ENCODE results near the gene KANSL1.
A peak's percentile ranks its signal among the peaks of the same experiment; 100 is the strongest.
"Not testable (repeated sequence)": the region's sequence is repeated elsewhere in the genome, so short reads cannot be mapped to it uniquely, and the experiment has no call there.

KANSL1 gene

DNA sequence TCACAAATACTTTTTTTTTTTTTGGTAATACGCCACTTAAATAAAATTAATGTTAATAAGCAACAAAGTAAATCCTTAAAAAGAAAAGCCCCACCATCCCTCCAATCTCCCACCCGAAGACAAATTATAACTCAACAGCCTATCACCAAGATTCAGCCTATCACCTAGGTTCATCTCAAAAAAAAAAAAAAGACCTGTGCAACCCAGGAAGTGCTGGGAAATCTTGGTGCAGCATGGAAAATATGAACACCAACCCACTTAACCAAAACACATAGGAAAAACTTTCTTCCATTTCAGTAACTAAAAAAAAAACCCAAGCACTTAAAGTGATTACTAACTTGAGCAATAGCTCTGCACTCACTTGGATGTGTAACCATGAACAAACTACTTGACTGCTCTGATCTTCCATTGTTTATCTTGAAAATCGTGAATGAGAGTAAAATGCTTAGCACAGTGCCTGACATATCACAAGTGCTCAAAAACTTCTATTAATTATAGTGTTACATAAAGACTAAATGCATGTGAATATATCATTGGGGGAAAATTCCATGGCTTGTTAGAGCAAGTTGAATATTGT lies 103.8 kb downstream of the KANSL1 start:
- no peak for DNase-seq (ENCODE audit: insufficient read length, low spot score)
- TF ChIP-seq POLR2A (IDR thresholded peaks at IDR 0.05; ENCODE audit: low read depth, low read length) = no peak
- peak; percentile 33 for FAIRE-seq

DNA sequence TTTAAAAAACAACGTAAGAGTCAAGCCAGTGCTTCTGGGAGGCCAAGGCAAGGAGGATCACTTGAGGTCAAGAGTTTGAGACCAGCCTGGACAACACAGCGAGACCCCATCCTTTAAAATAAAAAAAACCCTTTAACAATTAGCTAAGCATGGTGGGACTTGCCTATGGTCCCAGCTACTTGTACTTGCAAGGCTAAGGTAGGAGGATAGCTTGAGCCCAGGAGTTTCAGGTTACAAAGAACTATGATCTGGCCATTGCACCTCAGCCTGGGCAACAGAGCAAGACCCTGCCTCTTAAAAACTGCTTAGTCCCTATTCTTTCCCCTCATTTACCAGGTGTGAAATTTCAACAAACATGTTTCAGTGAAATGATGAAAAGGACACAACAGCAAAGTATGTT lies 104.6 kb downstream of the KANSL1 start:
- TF ChIP-seq POLR2A (IDR thresholded peaks at IDR 0.05; ENCODE audit: low read depth, low read length) = no peak
- DNase-seq (ENCODE audit: insufficient read length, low spot score) (no peak), FAIRE-seq (no peak)

DNA sequence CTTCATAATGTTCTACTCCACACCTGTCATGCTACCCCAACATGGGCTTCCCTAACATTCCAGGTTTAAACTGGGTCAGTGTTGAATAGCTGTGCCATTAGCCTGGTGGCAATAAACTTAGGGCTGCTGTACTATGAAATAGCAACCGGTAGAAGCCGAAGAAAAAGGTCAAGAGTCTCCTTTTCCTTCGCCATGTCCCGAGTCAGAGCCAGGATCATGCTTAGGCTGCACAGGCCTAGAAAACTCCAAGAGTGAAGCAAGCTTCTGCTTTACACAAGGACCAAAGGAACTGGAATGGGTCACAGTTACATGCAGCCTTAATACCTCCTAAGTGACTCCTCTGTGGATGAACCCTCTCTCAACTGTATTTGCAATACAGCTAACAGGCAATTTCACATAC lies 105.4 kb downstream of the KANSL1 start:
- peak; percentile 95 for FAIRE-seq
- not testable (repeated sequence) for DNase-seq (ENCODE audit: insufficient read length, low spot score)

DNA sequence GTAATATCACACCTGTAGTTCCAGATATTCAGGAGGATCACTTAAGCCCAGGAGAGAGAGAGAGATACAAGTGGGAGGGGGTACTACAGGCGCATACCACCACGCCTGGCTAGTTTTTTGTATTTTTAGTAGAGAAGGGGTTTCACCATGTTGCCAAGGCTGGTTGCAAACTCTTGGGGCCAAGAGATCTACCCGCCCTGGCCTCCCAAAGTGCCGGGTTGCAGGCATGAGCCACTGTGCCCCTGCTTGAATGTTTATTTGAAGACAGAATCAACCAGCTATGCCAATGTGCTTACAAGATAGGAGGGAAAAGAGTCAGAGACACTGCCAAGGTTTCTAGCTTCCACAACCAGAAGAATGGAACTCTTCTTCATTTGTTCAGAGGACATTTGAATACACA lies 106.4 kb downstream of the KANSL1 start:
- no peak for DNase-seq (ENCODE audit: insufficient read length, low spot score)
- FAIRE-seq = no peak
- TF ChIP-seq POLR2A (IDR thresholded peaks at IDR 0.05; ENCODE audit: low read depth, low read length) = no peak

DNA sequence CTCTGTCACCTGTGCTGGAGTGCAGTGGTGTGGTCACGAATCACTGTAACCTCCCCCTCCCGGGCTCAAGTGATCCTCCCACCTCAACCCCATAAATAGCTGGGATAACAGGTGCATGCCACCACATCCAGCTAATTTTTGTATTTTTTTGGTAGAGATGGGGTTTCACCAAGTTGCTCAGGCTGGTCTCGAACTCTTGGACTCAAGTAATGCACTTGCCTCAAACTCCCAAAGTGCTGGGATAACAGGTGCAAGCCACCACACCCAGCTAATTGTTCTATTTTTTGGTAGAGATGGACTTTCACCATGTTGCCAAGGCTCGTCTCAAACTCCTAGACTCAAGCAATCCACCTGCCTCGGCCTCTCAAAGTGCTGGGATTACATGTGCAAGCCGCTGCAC lies 107.7 kb downstream of the KANSL1 start:
- FAIRE-seq (no peak), DNase-seq (ENCODE audit: insufficient read length, low spot score) (no peak)
- TF ChIP-seq POLR2A (IDR thresholded peaks at IDR 0.05; ENCODE audit: low read depth, low read length) = no peak

DNA sequence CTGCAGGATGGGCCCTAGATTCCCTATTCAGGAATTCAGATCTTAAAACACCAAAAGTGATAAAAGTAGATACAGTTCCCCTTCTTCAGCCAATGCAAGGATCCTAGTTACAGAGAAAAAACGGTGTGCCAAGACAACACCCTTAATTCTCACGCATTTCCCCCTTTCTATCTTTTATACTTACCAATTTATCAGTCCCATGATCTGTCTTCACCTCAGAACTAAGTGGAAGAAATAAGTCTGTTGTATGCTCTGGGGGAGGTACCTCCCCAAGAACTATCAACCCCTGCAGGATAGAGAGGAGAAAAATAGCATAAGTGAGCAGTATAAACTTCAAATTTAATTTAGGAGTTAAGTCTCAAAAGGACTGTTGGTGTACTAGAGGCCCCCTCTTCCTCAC lies 111.0 kb downstream of the KANSL1 start:
- no peak for TF ChIP-seq POLR2A (IDR thresholded peaks at IDR 0.05; ENCODE audit: low read depth, low read length)
- FAIRE-seq = no peak

DNA sequence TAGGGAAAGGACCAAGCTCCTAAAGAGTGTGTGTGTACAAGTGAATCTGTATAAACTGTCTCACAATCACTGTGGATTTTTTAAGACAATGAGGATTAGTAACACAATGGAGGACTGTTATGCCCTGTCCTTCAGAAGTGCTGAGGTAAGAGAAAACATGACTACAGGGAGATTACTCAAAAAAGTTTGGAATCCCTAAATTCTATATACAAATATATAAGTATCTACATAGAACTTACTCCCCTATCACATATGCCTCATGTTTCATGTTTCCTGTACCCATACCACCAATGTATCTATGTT lies 112.3 kb downstream of the KANSL1 start:
- TF ChIP-seq POLR2A (IDR thresholded peaks at IDR 0.05; ENCODE audit: low read depth, low read length) = no peak
- FAIRE-seq = peak; percentile 52
- DNase-seq (ENCODE audit: insufficient read length, low spot score) = no peak

More for the DNA sequence above, 111.0 kb downstream of the KANSL1 start:
- no peak for DNase-seq (ENCODE audit: insufficient read length, low spot score)

DNA sequence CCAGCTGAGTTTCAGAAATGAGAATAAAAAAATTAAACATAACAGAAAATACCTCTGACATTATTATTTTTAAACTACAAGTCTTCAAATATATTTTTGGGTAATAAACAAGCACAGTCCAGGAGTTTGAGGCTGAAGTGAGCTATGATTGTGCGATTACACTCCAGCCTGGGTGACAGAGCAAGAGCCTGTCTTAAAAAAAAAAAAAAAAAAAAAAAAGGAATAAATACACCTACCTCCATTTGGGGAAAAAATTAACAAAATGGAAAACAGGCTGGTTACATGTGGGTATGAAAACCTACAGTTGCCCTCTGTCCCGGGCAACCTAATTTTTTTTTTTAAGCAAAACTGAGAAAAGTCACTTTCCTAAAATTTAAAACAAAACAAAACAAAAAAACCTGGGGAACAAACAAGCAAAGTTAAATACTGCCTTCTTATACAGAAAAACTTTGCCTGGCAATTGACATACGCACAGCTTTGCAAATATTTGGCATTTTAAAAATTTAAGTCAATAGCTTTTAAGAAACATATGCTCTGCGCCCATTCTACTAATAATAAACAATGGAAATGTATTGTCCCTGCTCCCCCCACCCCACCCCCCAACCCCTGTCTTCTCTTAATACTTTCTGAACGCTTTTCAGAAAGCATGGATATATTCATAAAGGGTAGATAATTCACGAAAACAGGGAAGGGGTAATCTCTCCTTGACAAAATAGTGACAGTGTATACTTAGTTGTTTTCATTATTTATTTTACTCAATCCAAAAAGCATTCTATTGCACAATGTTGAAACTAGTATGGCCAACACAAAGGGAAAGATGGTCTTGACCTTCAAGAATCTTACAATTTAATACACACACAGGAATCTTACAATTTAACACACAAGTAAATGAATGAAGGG lies 112.9 kb downstream of the KANSL1 start:
- DNase-seq (ENCODE audit: insufficient read length, low spot score) (no peak), FAIRE-seq (no peak)
- TF ChIP-seq POLR2A (IDR thresholded peaks at IDR 0.05; ENCODE audit: low read depth, low read length) = no peak

DNA sequence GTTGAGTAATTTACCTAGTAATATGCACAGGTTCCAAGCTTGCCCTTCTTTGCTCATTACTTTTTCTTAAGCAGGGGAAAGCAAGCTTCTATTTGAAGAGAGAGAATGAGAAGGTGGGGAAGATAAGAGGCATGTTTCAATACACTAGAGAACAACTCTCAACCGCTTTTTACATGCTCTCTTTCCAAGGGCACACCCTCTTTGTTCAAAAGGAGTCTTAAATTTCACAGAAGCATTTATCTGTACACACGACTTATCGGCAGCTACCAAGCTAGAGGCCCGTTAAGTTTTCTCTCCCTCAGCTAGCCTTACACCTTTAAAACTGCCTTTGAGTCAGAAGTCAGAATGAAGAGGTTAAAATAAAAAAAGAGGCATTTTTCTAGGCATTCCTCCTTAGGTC lies 114.6 kb downstream of the KANSL1 start:
- FAIRE-seq (peak; percentile 11), DNase-seq (ENCODE audit: insufficient read length, low spot score) (no peak)
- TF ChIP-seq POLR2A (IDR thresholded peaks at IDR 0.05; ENCODE audit: low read depth, low read length) = no peak

DNA sequence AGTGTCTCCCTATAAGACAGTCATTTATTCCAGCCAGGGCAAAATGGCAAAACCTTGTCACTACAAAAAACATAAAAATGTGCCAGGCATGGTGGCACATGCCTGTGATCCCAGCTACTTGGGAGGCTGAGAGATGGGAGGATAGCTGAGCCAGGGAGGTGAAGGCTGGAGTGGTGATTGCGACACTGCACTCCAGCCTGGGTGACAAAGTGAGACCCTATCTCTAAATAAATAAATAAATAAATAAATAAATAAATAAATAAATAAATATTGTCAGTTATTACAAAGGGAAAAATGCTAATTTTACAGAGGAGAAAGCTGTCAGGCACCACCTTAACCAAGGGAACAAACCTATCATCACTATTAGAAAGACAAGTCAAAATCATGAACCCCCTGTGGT lies 118.7 kb downstream of the KANSL1 start:
- DNase-seq (ENCODE audit: insufficient read length, low spot score) (no peak), FAIRE-seq (no peak)
- TF ChIP-seq POLR2A (IDR thresholded peaks at IDR 0.05; ENCODE audit: low read depth, low read length) = no peak

DNA sequence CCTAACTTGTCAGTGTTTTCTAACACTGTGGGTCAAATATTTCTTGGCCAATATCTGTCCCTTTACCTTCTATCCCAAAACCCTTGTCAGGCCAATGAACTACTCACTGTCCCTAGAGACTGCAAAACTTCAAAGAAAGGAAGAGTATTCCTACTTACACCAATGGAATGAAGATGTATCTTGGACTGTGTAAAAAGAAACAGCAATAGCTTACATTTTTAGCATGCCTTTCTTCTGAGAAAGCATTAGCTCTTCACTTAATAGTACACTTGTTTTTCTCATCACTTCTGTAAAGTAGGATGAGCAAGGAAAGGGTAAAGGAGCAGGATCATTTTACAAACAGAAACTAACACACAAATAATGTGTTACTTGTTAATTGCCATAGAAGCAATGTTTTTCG lies 120.2 kb downstream of the KANSL1 start:
- peak; percentile 35 for DNase-seq (ENCODE audit: insufficient read length, low spot score)
- no peak for TF ChIP-seq POLR2A (IDR thresholded peaks at IDR 0.05; ENCODE audit: low read depth, low read length)
- peak; percentile 99 for FAIRE-seq

DNA sequence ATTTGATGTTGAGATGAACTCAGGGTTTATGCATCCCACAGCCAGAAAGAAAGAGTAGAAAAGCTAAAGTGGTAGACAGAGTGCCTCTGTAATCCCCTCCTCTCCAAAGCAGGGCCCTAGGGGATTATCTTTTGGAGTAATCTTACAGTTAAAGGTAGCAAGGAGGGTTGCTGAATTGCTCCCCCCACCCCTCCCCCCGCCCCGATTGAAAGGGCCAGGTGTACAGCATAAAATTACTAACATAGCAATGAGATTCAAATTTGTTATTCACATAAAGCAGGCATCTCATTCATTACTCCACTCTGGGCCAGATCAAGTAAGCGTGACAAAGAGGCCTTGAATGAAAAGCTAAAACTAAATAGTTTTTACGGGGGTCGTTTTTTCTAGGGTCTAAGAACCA lies 121.4 kb downstream of the KANSL1 start:
- no peak for DNase-seq (ENCODE audit: insufficient read length, low spot score)
- no peak for FAIRE-seq
- TF ChIP-seq POLR2A (IDR thresholded peaks at IDR 0.05; ENCODE audit: low read depth, low read length) = no peak

DNA sequence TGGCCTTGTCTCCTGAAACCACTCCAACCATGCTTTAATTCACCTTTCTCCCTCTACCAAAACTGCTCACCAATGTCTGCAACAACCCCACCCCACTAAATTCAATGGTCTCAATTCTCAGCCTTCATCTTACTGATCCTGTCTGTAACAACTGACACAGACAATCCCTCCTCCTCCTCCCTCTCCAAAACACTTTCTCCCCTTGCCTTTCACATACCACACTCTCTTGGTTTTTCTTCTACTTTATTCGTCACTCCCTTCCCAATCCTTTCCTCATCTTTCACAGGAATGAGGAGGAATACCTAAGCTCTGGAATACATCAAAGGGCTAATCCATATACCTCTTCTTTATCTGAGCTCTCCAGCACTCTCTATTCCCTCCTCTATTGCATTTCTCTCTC lies 128.8 kb downstream of the KANSL1 start:
- FAIRE-seq (peak; percentile 33), DNase-seq (ENCODE audit: insufficient read length, low spot score) (no peak)
- TF ChIP-seq POLR2A (IDR thresholded peaks at IDR 0.05; ENCODE audit: low read depth, low read length) = no peak

DNA sequence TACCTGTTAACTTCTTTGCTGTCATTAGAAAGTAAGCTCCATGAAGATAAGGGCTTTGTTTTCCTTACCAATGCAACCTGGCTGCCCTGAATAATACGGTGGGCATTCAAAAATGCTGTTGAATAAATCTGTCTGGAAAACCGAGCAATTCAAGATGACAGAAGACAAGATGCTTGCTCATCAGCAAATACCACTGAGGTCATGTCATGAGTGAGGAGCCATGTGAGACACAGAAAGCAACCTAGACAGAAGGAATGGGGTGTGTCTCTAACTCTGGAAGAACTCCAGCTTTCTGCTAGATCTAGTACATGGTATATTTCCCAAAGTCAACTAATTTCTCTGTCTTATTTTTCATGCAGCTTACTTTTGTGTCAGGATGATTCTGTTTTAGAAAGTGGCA lies 130.0 kb downstream of the KANSL1 start:
- FAIRE-seq = peak; percentile 94

DNA sequence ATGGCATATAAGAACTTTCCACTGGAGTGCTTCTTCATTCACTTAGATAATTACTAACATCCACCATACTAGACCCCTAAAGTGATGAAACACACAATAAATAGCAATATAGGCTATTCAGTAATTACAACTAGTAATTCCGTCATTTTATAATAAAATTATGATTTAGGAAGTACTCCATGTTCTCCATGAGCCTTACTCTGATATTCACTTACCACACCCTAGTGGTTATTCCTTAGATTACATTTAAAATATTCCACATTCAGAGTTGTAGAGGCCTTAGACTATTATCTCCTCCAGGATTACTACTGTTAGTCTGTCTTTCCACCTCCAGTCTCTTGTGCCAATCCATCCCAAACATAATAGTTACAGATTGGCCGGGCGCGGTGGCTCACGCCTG lies 131.8 kb downstream of the KANSL1 start:
- no peak for DNase-seq (ENCODE audit: insufficient read length, low spot score)
- FAIRE-seq = no peak
- TF ChIP-seq POLR2A (IDR thresholded peaks at IDR 0.05; ENCODE audit: low read depth, low read length) = no peak

More for the DNA sequence above, 130.0 kb downstream of the KANSL1 start:
- DNase-seq (ENCODE audit: insufficient read length, low spot score) = peak; percentile 49
- no peak for TF ChIP-seq POLR2A (IDR thresholded peaks at IDR 0.05; ENCODE audit: low read depth, low read length)

Data from H54 (cell line).